Breast epithelium (tissue), 3 donors: Measurements from ENCODE around the gene ETS2.

ENCODE experiments used
- POLR2A ChIP-seq: fragments of 450-650 bp; IDR thresholded peaks from one replicate; pipeline ENCODE4 v1.6.1; 2016; ENCODE audit warnings: antibody characterized with exemption, mild to moderate bottlenecking, moderate library complexity
- POLR2AphosphoS5 ChIP-seq, 3 donors: sonication (generic); formaldehyde crosslinking; IDR thresholded peaks; one replicate each; pipeline ENCODE4 v1.6.1; 2017; ENCODE audit warnings: antibody characterized with exemption in 3 of 3
- TF ChIP-seq, protein P1 (sequence below), 3 donors: fragments of 450-650 bp; IDR thresholded peaks; one replicate each; pipeline ENCODE4 v1.5.1; 2016 to 2017; ENCODE audit warnings: antibody characterized with exemption in 3 of 3, mild to moderate bottlenecking in 3 of 3, moderate library complexity in 3 of 3

DNA sequence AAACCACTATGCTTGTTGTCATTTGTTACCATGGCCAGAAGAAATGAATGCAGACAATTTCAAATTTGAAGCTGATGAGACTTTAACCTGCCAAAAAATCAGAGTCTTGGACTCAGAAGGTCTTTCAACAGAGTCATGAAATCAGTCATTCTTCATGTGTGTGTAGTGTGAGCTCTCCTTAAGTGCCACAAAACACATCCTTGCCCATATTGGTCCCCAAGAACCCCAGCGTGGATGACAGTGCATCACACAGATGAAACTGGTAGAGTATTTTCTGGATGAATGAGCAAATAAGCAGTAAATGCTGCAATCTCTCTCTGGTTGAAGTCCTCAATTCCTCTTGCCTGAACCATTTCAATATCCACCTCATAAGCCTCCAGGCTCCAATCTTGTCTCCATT, 28.7 kb upstream of the ETS2 start:
- TF ChIP-seq POLR2A: no peak
- TF ChIP-seq, protein P1, sequence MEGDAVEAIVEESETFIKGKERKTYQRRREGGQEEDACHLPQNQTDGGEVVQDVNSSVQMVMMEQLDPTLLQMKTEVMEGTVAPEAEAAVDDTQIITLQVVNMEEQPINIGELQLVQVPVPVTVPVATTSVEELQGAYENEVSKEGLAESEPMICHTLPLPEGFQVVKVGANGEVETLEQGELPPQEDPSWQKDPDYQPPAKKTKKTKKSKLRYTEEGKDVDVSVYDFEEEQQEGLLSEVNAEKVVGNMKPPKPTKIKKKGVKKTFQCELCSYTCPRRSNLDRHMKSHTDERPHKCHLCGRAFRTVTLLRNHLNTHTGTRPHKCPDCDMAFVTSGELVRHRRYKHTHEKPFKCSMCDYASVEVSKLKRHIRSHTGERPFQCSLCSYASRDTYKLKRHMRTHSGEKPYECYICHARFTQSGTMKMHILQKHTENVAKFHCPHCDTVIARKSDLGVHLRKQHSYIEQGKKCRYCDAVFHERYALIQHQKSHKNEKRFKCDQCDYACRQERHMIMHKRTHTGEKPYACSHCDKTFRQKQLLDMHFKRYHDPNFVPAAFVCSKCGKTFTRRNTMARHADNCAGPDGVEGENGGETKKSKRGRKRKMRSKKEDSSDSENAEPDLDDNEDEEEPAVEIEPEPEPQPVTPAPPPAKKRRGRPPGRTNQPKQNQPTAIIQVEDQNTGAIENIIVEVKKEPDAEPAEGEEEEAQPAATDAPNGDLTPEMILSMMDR (IDR thresholded peaks at IDR 0.05): no peak
- no peak for TF ChIP-seq POLR2AphosphoS5 (IDR thresholded peaks at IDR 0.05)
